Endodermal cell (in vitro differentiated cells): ENCODE measurements around the gene IQCM. TPM values are rescaled to one million over a fixed set of nuclear protein-coding genes. Genes with fewer than 3 reads are reported as not detected.

Experiments
- DNase-seq: peaks from one replicate; pipeline ENCODE4 v3.0.0-alpha.2; 2017
- H3K27ac ChIP-seq: 2 replicates; pipeline ENCODE4 v1.5.1; 2013; ENCODE audit warnings: mild to moderate bottlenecking, low read depth, low read length, moderate library complexity
- H3K27me3 ChIP-seq: 2 replicates; pipeline ENCODE4 v1.6.1; 2013; ENCODE audit warnings: mild to moderate bottlenecking, low read length, moderate library complexity; ENCODE audit not compliant: insufficient read depth, control insufficient read depth, poor library complexity, severe bottlenecking
- H3K36me3 ChIP-seq: 2 replicates; pipeline ENCODE4 v1.7.0; 2013; ENCODE audit warnings: mild to moderate bottlenecking, low read length, moderate library complexity; ENCODE audit not compliant: control insufficient read depth, insufficient read depth
- H3K4me1 ChIP-seq: one replicate; pipeline ENCODE4 v1.7.0; 2013; ENCODE audit warnings: low read length; ENCODE audit not compliant: control insufficient read depth, insufficient read depth
- H3K4me3 ChIP-seq: 2 replicates; pipeline ENCODE4 v1.5.1; 2013; ENCODE audit warnings: mild to moderate bottlenecking, low read length, moderate library complexity
- H3K9ac ChIP-seq: 2 replicates; pipeline ENCODE4 v1.6.1; 2013; ENCODE audit warnings: mild to moderate bottlenecking, low read length, moderate library complexity; ENCODE audit not compliant: poor library complexity, severe bottlenecking; ENCODE audit errors: extremely low read depth
- H3K9me3 ChIP-seq: 2 replicates; pipeline ENCODE4 v1.6.1; 2013; ENCODE audit warnings: mild to moderate bottlenecking, low read length, moderate library complexity; ENCODE audit not compliant: control insufficient read depth
- H3K27ac Mint-ChIP-seq: 2 replicates; pipeline ENCODE4 v1.8.0; 2020; ENCODE audit warnings: mixed read lengths
- H3K27me3 Mint-ChIP-seq: 2 replicates; pipeline ENCODE4 v1.8.0; 2021; ENCODE audit warnings: mild to moderate bottlenecking, mixed read lengths; ENCODE audit not compliant: insufficient read depth
- H3K36me3 Mint-ChIP-seq: 2 replicates; pipeline ENCODE4 v1.8.0; 2020; ENCODE audit warnings: low read depth, mixed read lengths
- H3K4me1 Mint-ChIP-seq: 2 replicates; pipeline ENCODE4 v1.8.0; 2020; ENCODE audit warnings: mixed read lengths
- H3K4me3 Mint-ChIP-seq: 2 replicates; pipeline ENCODE4 v1.8.0; 2020; ENCODE audit warnings: mild to moderate bottlenecking, moderate library complexity, mixed read lengths
- H3K9me3 Mint-ChIP-seq: 2 replicates; pipeline ENCODE4 v1.8.0; 2020; ENCODE audit warnings: mild to moderate bottlenecking, mixed read lengths
- CTCF ChIP-seq: fragments of 200-600 bp; sonication (generic); conservative IDR thresholded peaks from 2 replicates; pipeline ENCODE4 v1.5.0; 2021; ENCODE audit warnings: antibody characterized with exemption, mild to moderate bottlenecking
- WGBS, 2 experiments: methylation state at CpG; one replicate each; pipeline versions ENCODE4 v1.1.5 to v1.1.7; 2013; ENCODE audit warnings: missing lambda C conversion rate in 2 of 2, mixed read lengths in 1 of 2; ENCODE audit not compliant: insufficient coverage in 1 of 2, insufficient read length in 1 of 2; 5-methylcytosine and 5-hydroxymethylcytosine counted together
- total RNA-seq, 2 donors: library from RNA; stranded (reverse); fragmentation: NEBNext Ultra II Directional in 1 of 2; extraction: Animal tissue kit (Norgen Biotek cat#: 25700) in 1 of 2; gene quantifications; 2 replicates in 1 of 2; 3 replicates in 1 of 2; pipeline ENCODE4 v1.2.1, GENCODE V29; 2021

Gene IQCM
- total RNA-seq, 2 donors from 2014 or later: not detected

- H3K4me1 ChIP-seq: no peaks in the 10 kb centered on the region
- H3K36me3 Mint-ChIP-seq: no peaks in the 10 kb centered on the region
- no peak overlapping the region for H3K27ac Mint-ChIP-seq
- no peaks in the 10 kb centered on the region for H3K27me3 ChIP-seq
- no peak overlapping the region for H3K27ac ChIP-seq
- H3K9ac ChIP-seq: no peak overlapping the region
- H3K9me3 Mint-ChIP-seq: no peaks in the 10 kb centered on the region
- H3K4me3 Mint-ChIP-seq: no peak overlapping the region
- no peak overlapping the region for H3K4me3 ChIP-seq
- no peaks in the 10 kb centered on the region for H3K27me3 Mint-ChIP-seq
- H3K9me3 ChIP-seq: no peaks in the 10 kb centered on the region
- no peaks in the 10 kb centered on the region for H3K4me1 Mint-ChIP-seq
- H3K36me3 ChIP-seq: no peaks in the 10 kb centered on the region
- TF ChIP-seq CTCF: no peak
- DNase-seq: no peak
Measured at GRCh38 chr4:149604827-149605226, 210.8 kb downstream of the IQCM start.

GRCh38 chr4:149595500-149595899 lies 220.1 kb downstream of the IQCM start:
- H3K36me3 Mint-ChIP-seq: no peaks in the 10 kb centered on the region
- peaks cover 2% of the 10 kb centered on the region for H3K27me3 Mint-ChIP-seq
- Histone ChIP-seq H3K9ac (no peak overlapping the region), H3K4me3 (no peak overlapping the region), H3K9me3 (no peaks in the 10 kb centered on the region), H3K4me1 (no peaks in the 10 kb centered on the region), H3K27ac (no peak overlapping the region), H3K27me3 (no peaks in the 10 kb centered on the region), H3K36me3 (no peaks in the 10 kb centered on the region)
- H3K27ac Mint-ChIP-seq: no peak overlapping the region
- H3K4me1 Mint-ChIP-seq: no peaks in the 10 kb centered on the region
- no peak for DNase-seq
- TF ChIP-seq CTCF: no peak
- no peaks in the 10 kb centered on the region for H3K9me3 Mint-ChIP-seq
- 86 to 88% methylated on average over 2 of the region's 2 CpGs for WGBS, 2 experiments
- no peak overlapping the region for H3K4me3 Mint-ChIP-seq

GRCh38 chr4:149589826-149590225 lies 225.8 kb downstream of the IQCM start:
- H3K36me3 Mint-ChIP-seq: no peaks in the 10 kb centered on the region
- H3K36me3 ChIP-seq: no peaks in the 10 kb centered on the region
- H3K4me3 Mint-ChIP-seq: no peak overlapping the region
- no peak overlapping the region for H3K27ac ChIP-seq
- no peak for TF ChIP-seq CTCF
- no peaks in the 10 kb centered on the region for H3K4me1 Mint-ChIP-seq
- DNase-seq: no peak
- peaks cover 3% of the 10 kb centered on the region for H3K4me1 ChIP-seq
- no peak overlapping the region for H3K9ac ChIP-seq
- no peaks in the 10 kb centered on the region for H3K9me3 ChIP-seq
- no peaks in the 10 kb centered on the region for H3K27me3 ChIP-seq
- no peaks in the 10 kb centered on the region for H3K9me3 Mint-ChIP-seq
- no peak overlapping the region for H3K4me3 ChIP-seq
- H3K27ac Mint-ChIP-seq: no peak overlapping the region
- 100% methylated on average over 1 of the region's 1 CpG; no CpG with 5 or more reads in 1 of the 2 experiments for WGBS, 2 experiments
- H3K27me3 Mint-ChIP-seq: peaks cover 2% of the 10 kb centered on the region
